H9 (cell line): ENCODE measurements around the gene CTU2. TPM values are rescaled to one million over a fixed set of nuclear protein-coding genes. Genes with fewer than 3 reads are reported as not detected.

ENCODE experiments used
- DNase-seq: peaks from one replicate; pipeline ENCODE4 v3.0.0-alpha.2; 2017
- H2AFZ ChIP-seq: one replicate; pipeline ENCODE4 v1.6.1; 2013; ENCODE audit warnings: mild to moderate bottlenecking, low read length, control low read depth, moderate library complexity
- H2AK5ac ChIP-seq: 2 replicates; pipeline ENCODE4 v1.6.1; 2013; ENCODE audit warnings: low read length, control low read depth, mixed read lengths; ENCODE audit not compliant: insufficient read length
- H2BK120ac ChIP-seq: one replicate; pipeline ENCODE4 v1.6.1; 2013; ENCODE audit warnings: low read depth, mild to moderate bottlenecking, low read length, control low read depth, inconsistent platforms; ENCODE audit not compliant: poor library complexity, severe bottlenecking
- H2BK12ac ChIP-seq: 2 replicates; pipeline ENCODE4 v1.6.1; 2013; ENCODE audit warnings: low read length, control low read depth, mixed read lengths, low read depth; ENCODE audit not compliant: insufficient read length
- H2BK15ac ChIP-seq: 2 replicates; pipeline ENCODE4 v1.6.1; 2013; ENCODE audit warnings: low read depth, low read length, control low read depth
- H2BK20ac ChIP-seq: one replicate; pipeline ENCODE4 v1.6.1; 2013; ENCODE audit warnings: low read depth, mild to moderate bottlenecking, low read length, control low read depth, inconsistent platforms; ENCODE audit not compliant: poor library complexity, severe bottlenecking
- H2BK5ac ChIP-seq: 2 replicates; pipeline ENCODE4 v1.6.1; 2013; ENCODE audit warnings: low read length, control low read depth, mixed read lengths; ENCODE audit not compliant: insufficient read length
- H3K14ac ChIP-seq: 2 replicates; pipeline ENCODE4 v1.6.1; 2013; ENCODE audit warnings: low read length, control low read depth; ENCODE audit not compliant: insufficient read depth
- H3K18ac ChIP-seq: 2 replicates; pipeline ENCODE4 v1.6.1; 2013; ENCODE audit warnings: low read depth, mild to moderate bottlenecking, mixed read lengths, low read length, control low read depth; ENCODE audit not compliant: insufficient read length
- H3K23ac ChIP-seq: 2 replicates; pipeline ENCODE4 v1.6.1; 2013; ENCODE audit warnings: low read length, control low read depth, mixed read lengths, low read depth; ENCODE audit not compliant: insufficient read length
- H3K23me2 ChIP-seq: 2 replicates; pipeline ENCODE4 v1.6.1; 2013; ENCODE audit warnings: low read depth, mild to moderate bottlenecking, mixed read lengths, low read length, control low read depth; ENCODE audit not compliant: insufficient read length, poor library complexity, severe bottlenecking
- H3K27ac ChIP-seq: 2 replicates; pipeline ENCODE4 v1.5.1; 2013; ENCODE audit warnings: low read length, control low read depth, mixed read lengths, low read depth; ENCODE audit not compliant: insufficient read length
- H3K27me3 ChIP-seq: 2 replicates; pipeline ENCODE4 v1.6.1; 2013; ENCODE audit warnings: low read length, control low read depth, inconsistent platforms; ENCODE audit not compliant: insufficient read depth
- H3K4ac ChIP-seq: 2 replicates; pipeline ENCODE4 v1.6.1; 2013; ENCODE audit warnings: low read depth, mild to moderate bottlenecking, control low read depth, inconsistent platforms, low read length, moderate library complexity
- H3K4me1 ChIP-seq: 2 replicates; pipeline ENCODE4 v1.6.1; 2013; ENCODE audit warnings: low read length, control low read depth, inconsistent platforms; ENCODE audit not compliant: insufficient read depth
- H3K4me2 ChIP-seq: 2 replicates; pipeline ENCODE4 v1.6.1; 2013; ENCODE audit warnings: low read length, control low read depth, mixed read lengths; ENCODE audit not compliant: insufficient read length, insufficient read depth
- H3K56ac ChIP-seq: 2 replicates; pipeline ENCODE4 v1.6.1; 2013; ENCODE audit warnings: low read depth, mild to moderate bottlenecking, mixed read lengths, low read length, control low read depth; ENCODE audit not compliant: insufficient read length
- H3K79me1 ChIP-seq: 2 replicates; pipeline ENCODE4 v1.6.1; 2013; ENCODE audit warnings: low read depth, mild to moderate bottlenecking, moderate library complexity, low read length, control low read depth, inconsistent platforms; ENCODE audit not compliant: insufficient read depth, poor library complexity, severe bottlenecking
- H3K79me2 ChIP-seq: 2 replicates; pipeline ENCODE4 v1.6.1; 2013; ENCODE audit warnings: low read length, control low read depth, inconsistent platforms; ENCODE audit not compliant: insufficient read depth
- H3K9ac ChIP-seq: 2 replicates; pipeline ENCODE4 v1.6.1; 2013; ENCODE audit warnings: low read length, control low read depth, mixed read lengths; ENCODE audit not compliant: insufficient read length; ENCODE audit errors: extremely low read depth
- H3K9me3 ChIP-seq: one replicate; pipeline ENCODE4 v1.6.1; 2013; ENCODE audit warnings: low read depth, low read length, inconsistent platforms; ENCODE audit not compliant: control insufficient read depth
- H3T11ph ChIP-seq: one replicate; pipeline ENCODE4 v1.6.1; 2013; ENCODE audit warnings: mild to moderate bottlenecking, low read length, control low read depth, inconsistent platforms
- H4K20me1 ChIP-seq: one replicate; pipeline ENCODE4 v1.6.1; 2013; ENCODE audit not compliant: control insufficient read depth, insufficient read length, insufficient read depth
- H4K5ac ChIP-seq: 2 replicates; pipeline ENCODE4 v1.6.1; 2013; ENCODE audit warnings: low read depth, mild to moderate bottlenecking, mixed read lengths, low read length, control low read depth; ENCODE audit not compliant: insufficient read length
- H4K8ac ChIP-seq: replicated peaks from 2 replicates; pipeline ENCODE4 v1.6.1; 2013; ENCODE audit warnings: low read length, control low read depth, mixed read lengths, low read depth; ENCODE audit not compliant: insufficient read length
- H4K91ac ChIP-seq: 2 replicates; pipeline ENCODE4 v1.6.1; 2013; ENCODE audit warnings: low read depth, mild to moderate bottlenecking, moderate library complexity, mixed read lengths, low read length, control low read depth; ENCODE audit not compliant: insufficient read length
- H3K27ac Mint-ChIP-seq, 3 experiments: 2 replicates in 2 of 3; 3 replicates in 1 of 3; pipeline ENCODE4 v1.8.0; 2020 to 2021; ENCODE audit warnings: mixed read lengths in 3 of 3, mild to moderate bottlenecking in 1 of 3, moderate library complexity in 1 of 3
- H3K27me3 Mint-ChIP-seq: 2 replicates; pipeline ENCODE4 v1.8.0; 2021; ENCODE audit warnings: low read depth, mild to moderate bottlenecking, moderate library complexity, mixed read lengths
- H3K36me3 Mint-ChIP-seq, 3 experiments: 2 replicates in 2 of 3; 3 replicates in 1 of 3; pipeline ENCODE4 v1.8.0; 2020 to 2021; ENCODE audit warnings: low read depth in 3 of 3, mixed read lengths in 3 of 3; ENCODE audit not compliant: insufficient read depth in 1 of 3
- H3K4me1 Mint-ChIP-seq, 2 experiments: 2 replicates each; pipeline ENCODE4 v1.8.0; 2020; ENCODE audit warnings: mixed read lengths in 2 of 2
- H3K4me3 Mint-ChIP-seq, 2 experiments: 2 replicates in 1 of 2; 3 replicates in 1 of 2; pipeline ENCODE4 v1.8.0; 2020 to 2021; ENCODE audit warnings: mild to moderate bottlenecking in 2 of 2, mixed read lengths in 2 of 2, moderate library complexity in 1 of 2
- H3K9me3 Mint-ChIP-seq, 2 experiments: 2 replicates in 1 of 2; 3 replicates in 1 of 2; pipeline ENCODE4 v1.8.0; 2020; ENCODE audit warnings: mild to moderate bottlenecking in 2 of 2, mixed read lengths in 2 of 2, moderate library complexity in 1 of 2
- WGBS: extraction: QIAGEN DNeasy Blood & Tissue Kit; methylation state at CpG from one replicate; pipeline ENCODE4 v1.1.7; 2013; ENCODE audit warnings: missing lambda C conversion rate, low lambda C conversion rate, mixed read lengths; ENCODE audit not compliant: insufficient read length; ENCODE audit errors: extremely low coverage; 5-methylcytosine and 5-hydroxymethylcytosine counted together
- total RNA-seq: library from RNA; stranded (reverse); gene quantifications from 2 replicates; pipeline ENCODE4 v1.2.1, GENCODE V29; 2021
- TF ChIP-seq, protein P1 (sequence below): fragments of 200-600 bp; sonication (generic); conservative IDR thresholded peaks from 3 replicates; pipeline ENCODE4 v1.8.0; 2021; ENCODE audit warnings: antibody characterized with exemption, mild to moderate bottlenecking

Gene CTU2
- total RNA-seq, 1 experiment from 2014 or later = 32.8 TPM

DNA sequence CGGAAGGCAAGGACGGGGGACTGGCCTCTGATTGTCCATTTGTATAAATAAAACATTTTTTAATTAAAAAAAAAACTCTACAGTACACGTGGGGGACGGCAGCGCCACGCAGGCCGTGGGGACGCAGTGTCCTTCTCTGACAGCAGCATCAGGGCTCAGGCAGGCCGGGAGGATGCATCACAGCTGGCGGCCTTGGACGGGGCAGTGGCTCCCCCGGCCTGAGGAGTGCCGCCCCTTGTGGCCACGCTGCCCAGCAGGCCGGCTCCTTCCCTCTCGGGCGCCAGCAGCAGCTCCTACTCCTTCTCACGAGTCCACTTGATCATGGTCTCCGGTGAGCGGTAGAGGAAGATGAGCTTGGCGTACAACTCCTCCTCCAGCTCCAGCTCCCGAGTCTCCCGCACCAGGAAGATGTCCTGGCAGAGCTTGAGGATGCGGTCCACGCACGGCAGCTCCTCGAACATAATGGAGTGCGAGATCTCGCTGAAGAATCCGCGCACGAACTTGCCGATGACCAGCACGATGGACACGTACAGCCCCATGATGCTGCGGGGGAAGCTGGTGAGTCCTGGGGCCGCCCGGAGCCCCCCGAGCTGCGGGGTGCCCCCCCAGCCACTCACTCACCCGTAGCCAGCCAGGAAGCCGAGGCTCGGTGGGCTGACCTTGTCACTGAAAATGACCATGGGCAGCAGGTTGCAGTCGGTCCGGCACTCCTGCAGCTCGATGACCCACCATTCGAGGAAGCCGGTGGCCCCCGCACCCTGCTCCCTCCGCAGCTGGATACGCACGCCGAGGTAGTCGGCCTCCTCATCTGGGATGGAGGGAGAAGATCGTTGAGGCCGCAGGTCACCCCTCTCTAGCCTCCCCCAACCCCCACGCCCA is 9.2 kb downstream of the CTU2 start:
- Histone ChIP-seq H4K8ac (no peak overlapping the region), H3K27me3 (no peaks in the 10 kb centered on the region), H4K5ac (no peak overlapping the region), H3T11ph (no peak overlapping the region), H2AK5ac (no peak overlapping the region), H3K23ac (no peak overlapping the region), H3K9ac (no peak overlapping the region), H3K23me2 (no peaks in the 10 kb centered on the region), H2AFZ (no peak overlapping the region), H3K14ac (no peak overlapping the region), H2BK15ac (no peak overlapping the region), H3K18ac (no peak overlapping the region), H4K91ac (no peak overlapping the region), H2BK120ac (no peak overlapping the region), H3K56ac (no peak overlapping the region), H3K4ac (no peak overlapping the region), H3K4me2 (no peak overlapping the region), H2BK12ac (no peak overlapping the region), H3K79me2 (no peaks in the 10 kb centered on the region), H2BK20ac (no peak overlapping the region), H3K9me3 (no peaks in the 10 kb centered on the region), H3K27ac (no peak overlapping the region), H3K4me1 (no peaks in the 10 kb centered on the region), H2BK5ac (no peak overlapping the region), H3K79me1 (no peaks in the 10 kb centered on the region), H4K20me1 (no peaks in the 10 kb centered on the region)
- no CpG with 5 or more reads among the region's 57 CpGs for WGBS
- H3K9me3 Mint-ChIP-seq = no peaks in the 10 kb centered on the region
- TF ChIP-seq, protein P1, sequence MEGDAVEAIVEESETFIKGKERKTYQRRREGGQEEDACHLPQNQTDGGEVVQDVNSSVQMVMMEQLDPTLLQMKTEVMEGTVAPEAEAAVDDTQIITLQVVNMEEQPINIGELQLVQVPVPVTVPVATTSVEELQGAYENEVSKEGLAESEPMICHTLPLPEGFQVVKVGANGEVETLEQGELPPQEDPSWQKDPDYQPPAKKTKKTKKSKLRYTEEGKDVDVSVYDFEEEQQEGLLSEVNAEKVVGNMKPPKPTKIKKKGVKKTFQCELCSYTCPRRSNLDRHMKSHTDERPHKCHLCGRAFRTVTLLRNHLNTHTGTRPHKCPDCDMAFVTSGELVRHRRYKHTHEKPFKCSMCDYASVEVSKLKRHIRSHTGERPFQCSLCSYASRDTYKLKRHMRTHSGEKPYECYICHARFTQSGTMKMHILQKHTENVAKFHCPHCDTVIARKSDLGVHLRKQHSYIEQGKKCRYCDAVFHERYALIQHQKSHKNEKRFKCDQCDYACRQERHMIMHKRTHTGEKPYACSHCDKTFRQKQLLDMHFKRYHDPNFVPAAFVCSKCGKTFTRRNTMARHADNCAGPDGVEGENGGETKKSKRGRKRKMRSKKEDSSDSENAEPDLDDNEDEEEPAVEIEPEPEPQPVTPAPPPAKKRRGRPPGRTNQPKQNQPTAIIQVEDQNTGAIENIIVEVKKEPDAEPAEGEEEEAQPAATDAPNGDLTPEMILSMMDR = no peak
- DNase-seq = no peak
- H3K27me3 Mint-ChIP-seq = no peaks in the 10 kb centered on the region
- peaks cover 8 to 38% (median 32%) of the 10 kb centered on the region in 3 experiments; a peak in 6 of 7 replicates for H3K36me3 Mint-ChIP-seq
- H3K4me3 Mint-ChIP-seq = no peak overlapping the region
- no peak overlapping the region for H3K27ac Mint-ChIP-seq
- peaks cover 0 to 6% of the 10 kb centered on the region in 2 experiments; a peak in 1 of 4 replicates for H3K4me1 Mint-ChIP-seq
